Chondrocyte (in vitro differentiated cells): ENCODE data around the gene TCEAL1. TPM values are rescaled to one million over a fixed set of nuclear protein-coding genes. Genes with fewer than 3 reads are reported as not detected.

Experiments used
- DNase-seq: peaks from one replicate; pipeline ENCODE4 v3.0.0; 2021; ENCODE audit warnings: mixed read lengths, low spot score
- H3K27ac Mint-ChIP-seq: one replicate; pipeline ENCODE4 v1.8.0; 2021; ENCODE audit warnings: mild to moderate bottlenecking, moderate library complexity, mixed read lengths; ENCODE audit not compliant: unreplicated experiment
- H3K27me3 Mint-ChIP-seq: 2 replicates; pipeline ENCODE4 v1.8.0; 2021; ENCODE audit warnings: low read depth, mixed read lengths
- H3K36me3 Mint-ChIP-seq: 2 replicates; pipeline ENCODE4 v1.8.0; 2021; ENCODE audit warnings: low read depth, mixed read lengths
- H3K4me1 Mint-ChIP-seq: 2 replicates; pipeline ENCODE4 v1.8.0; 2021; ENCODE audit warnings: low read depth, mild to moderate bottlenecking, mixed read lengths
- H3K4me3 Mint-ChIP-seq: one replicate; pipeline ENCODE4 v1.8.0; 2021; ENCODE audit warnings: mild to moderate bottlenecking, moderate library complexity, mixed read lengths; ENCODE audit not compliant: unreplicated experiment
- H3K9me3 Mint-ChIP-seq: 2 replicates; pipeline ENCODE4 v1.8.0; 2021; ENCODE audit warnings: low read depth, mixed read lengths
- total RNA-seq: library from RNA; stranded (reverse); gene quantifications from 3 replicates; pipeline ENCODE4 v1.2.1, GENCODE V29; 2021
- TF ChIP-seq, protein P1 (sequence below): fragments of 200-600 bp; sonication (generic); IDR thresholded peaks from 2 replicates; pipeline ENCODE4 v1.5.0; 2021; ENCODE audit warnings: antibody characterized with exemption, mild to moderate bottlenecking, moderate library complexity

TCEAL1 gene
- total RNA-seq, 1 donor from 2014 or later: 27.7 TPM

DNA sequence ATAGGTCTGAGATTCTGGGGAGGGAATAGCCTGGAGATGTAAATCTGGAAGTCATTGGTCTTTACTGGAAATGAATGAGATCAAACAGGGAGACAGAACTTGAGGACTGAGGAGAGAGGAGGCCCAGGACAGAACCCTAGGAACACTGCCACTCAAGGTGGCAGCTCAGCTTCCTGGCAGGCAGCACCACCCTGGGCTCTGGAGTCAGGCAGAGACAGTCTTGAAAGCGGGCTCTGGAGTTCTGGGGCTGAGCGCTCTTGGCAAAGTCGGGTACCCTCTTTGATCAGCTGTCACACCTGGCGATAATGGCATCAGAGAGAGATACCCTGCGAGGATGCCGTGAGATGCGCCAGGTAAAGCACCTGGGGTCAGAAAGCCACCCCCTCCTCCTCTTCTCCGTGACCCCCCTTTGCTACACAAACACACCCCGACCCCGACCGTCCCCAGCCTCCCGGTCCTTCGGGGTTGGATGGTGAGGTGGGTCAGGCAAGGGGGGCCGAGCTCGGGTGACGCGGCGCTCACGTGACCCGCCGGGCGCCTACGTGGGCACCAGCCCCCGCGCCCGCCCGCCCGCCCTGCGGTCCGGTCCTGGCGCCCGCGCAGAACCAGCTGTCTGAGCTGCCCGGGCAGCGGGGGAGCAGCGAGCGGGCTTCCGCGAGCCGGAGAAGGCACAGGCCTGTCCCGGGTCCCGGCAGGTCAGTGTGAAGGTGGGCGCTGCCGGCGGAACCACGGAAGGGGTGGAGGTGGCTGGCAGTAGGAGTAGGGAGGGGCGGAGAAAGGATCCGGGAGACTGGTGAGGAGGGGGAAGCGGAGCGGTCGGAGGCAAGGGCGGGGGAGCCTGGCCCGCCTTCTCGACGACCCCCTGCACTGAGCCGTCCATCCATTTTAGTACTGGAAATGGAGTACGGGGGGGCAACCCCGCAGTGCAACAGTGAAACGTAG lies 21.1 kb upstream of the TCEAL1 start, which contains the start of gene TCEAL3:
Gene TCEAL3, plus strand, starts transcription at position 600 of the 942 bp plus-strand sequence. CDS start 1,102 bp downstream, outside the sequence.
- DNase-seq: no peak
- H3K4me1 Mint-ChIP-seq: peaks cover 18% of the 10 kb centered on the region
- TF ChIP-seq, protein P1, sequence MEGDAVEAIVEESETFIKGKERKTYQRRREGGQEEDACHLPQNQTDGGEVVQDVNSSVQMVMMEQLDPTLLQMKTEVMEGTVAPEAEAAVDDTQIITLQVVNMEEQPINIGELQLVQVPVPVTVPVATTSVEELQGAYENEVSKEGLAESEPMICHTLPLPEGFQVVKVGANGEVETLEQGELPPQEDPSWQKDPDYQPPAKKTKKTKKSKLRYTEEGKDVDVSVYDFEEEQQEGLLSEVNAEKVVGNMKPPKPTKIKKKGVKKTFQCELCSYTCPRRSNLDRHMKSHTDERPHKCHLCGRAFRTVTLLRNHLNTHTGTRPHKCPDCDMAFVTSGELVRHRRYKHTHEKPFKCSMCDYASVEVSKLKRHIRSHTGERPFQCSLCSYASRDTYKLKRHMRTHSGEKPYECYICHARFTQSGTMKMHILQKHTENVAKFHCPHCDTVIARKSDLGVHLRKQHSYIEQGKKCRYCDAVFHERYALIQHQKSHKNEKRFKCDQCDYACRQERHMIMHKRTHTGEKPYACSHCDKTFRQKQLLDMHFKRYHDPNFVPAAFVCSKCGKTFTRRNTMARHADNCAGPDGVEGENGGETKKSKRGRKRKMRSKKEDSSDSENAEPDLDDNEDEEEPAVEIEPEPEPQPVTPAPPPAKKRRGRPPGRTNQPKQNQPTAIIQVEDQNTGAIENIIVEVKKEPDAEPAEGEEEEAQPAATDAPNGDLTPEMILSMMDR: no peak
- H3K9me3 Mint-ChIP-seq: peaks cover 4% of the 10 kb centered on the region
- H3K27me3 Mint-ChIP-seq: no peaks in the 10 kb centered on the region
- H3K36me3 Mint-ChIP-seq: peaks cover 2% of the 10 kb centered on the region
- peak within 1 kb of the TSS; percentile 93 for H3K27ac Mint-ChIP-seq
- H3K4me3 Mint-ChIP-seq: peak within 1 kb of the TSS; percentile 83

DNA sequence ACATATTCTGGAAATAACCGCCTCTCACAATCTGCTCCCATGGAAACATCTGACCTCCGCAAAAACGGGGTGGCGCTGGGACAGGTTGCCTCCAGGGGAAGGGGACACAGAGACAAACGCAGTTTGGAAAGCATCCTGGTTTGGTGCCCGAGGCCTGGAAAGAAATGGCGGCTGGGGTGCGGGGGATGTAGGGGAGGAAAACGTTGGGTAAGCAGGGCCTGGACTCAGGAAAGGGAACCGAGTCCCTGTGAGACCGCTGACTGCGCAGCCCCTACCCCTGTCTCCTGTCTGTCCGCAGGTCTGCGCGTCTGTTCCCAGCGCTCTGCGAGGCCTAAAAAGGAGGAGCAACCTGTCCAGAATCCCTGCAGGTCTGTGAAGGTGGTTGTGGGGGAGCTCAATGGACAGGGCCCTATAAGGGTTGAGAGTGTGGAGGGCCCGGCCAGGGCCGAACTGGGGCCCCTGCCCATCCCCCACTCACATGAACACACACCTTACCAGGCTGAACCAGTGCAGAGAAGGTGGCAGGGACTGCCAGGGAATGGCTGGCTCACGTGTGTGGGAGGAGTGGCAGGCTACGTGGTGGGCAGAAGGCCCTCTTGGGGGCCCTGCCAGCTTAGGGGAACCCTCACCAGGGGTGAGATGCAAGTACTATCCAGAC lies 20.3 kb upstream of the TCEAL1 start:
- TF ChIP-seq, protein P1: no peak
- Mint-ChIP-seq H3K4me1 (peaks cover 18% of the 10 kb centered on the region), H3K27ac (peak overlapping the region; percentile 93), H3K27me3 (no peaks in the 10 kb centered on the region), H3K36me3 (peaks cover 2% of the 10 kb centered on the region), H3K4me3 (peak overlapping the region; percentile 83), H3K9me3 (peaks cover 4% of the 10 kb centered on the region)
- no peak for DNase-seq

DNA sequence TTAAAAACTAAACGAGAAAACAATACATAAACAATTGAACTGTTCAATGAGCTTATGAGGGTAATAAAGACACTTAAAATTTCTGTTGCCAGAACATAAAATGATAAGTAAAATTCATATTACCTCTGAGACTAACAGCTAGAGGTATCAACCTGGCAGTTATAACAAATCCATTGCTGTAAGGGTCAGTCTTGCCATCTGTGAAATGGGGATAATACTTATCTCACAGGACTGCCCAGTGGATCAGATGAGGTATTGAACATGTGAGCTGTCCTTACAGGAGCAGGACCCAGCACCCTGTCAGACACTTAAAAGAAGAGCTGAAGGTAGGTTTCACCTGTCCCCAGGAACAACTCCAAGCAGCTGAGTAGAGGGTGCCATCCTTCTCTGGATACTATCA lies 18.5 kb upstream of the TCEAL1 start:
- Mint-ChIP-seq H3K4me3 (no peak overlapping the region), H3K36me3 (peaks cover 2% of the 10 kb centered on the region), H3K9me3 (peaks cover 4% of the 10 kb centered on the region), H3K27me3 (no peaks in the 10 kb centered on the region), H3K4me1 (peaks cover 27% of the 10 kb centered on the region), H3K27ac (peak overlapping the region; percentile 19)
- no peak for DNase-seq
- TF ChIP-seq, protein P1: no peak

DNA sequence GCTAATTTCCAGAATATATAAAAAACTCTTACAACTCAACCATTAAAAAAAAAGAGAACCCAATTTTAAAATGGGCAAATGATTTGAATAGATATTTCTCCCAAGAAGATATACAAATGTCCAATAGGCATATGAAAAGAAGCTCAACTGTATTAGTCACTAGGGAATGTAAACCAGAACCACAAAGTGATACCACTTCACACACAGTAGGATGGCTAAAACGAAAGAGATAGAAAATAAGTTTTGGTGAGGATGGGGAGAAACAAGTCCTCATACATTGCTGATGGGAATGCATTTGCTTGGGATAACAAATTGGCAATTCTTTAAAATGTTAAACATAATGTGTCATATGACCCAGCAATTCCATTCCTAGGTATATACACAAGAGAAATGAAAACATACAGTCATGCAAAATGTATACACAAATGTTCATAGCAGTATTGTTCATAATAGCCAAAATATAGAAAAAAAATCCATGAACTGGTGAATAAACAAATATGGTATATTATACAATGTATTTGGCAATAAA lies 15.3 kb upstream of the TCEAL1 start:
- TF ChIP-seq, protein P1: no peak
- Mint-ChIP-seq H3K36me3 (peaks cover 2% of the 10 kb centered on the region), H3K27ac (no peak overlapping the region), H3K27me3 (no peaks in the 10 kb centered on the region), H3K9me3 (peaks cover 3% of the 10 kb centered on the region), H3K4me1 (peaks cover 32% of the 10 kb centered on the region), H3K4me3 (no peak overlapping the region)
- no peak for DNase-seq

DNA sequence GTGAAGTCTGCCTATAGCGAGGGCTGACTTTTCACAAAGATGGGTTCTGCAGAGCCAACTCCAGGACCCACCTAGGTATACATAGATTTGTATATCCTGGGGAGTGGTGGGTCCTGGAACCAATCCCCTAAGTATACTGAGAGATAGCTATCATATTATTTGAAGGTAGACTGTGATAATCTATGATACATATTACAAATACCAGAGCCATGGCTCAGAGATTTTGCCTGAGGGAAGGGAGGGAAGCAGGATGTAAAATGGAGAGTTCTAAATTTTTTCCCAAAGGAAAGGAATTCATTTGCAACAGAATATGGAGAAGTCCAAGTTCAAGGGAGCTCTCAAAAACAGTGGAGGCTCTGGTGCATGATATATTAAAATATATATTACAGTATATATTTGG lies 13.8 kb upstream of the TCEAL1 start:
- peak overlapping the region; percentile 68 for H3K27ac Mint-ChIP-seq

More for the DNA sequence above, 13.8 kb upstream of the TCEAL1 start:
- DNase-seq: no peak
- peaks cover 5% of the 10 kb centered on the region for H3K9me3 Mint-ChIP-seq
- no peaks in the 10 kb centered on the region for H3K27me3 Mint-ChIP-seq
- TF ChIP-seq, protein P1: no peak
- no peaks in the 10 kb centered on the region for H3K36me3 Mint-ChIP-seq
- H3K4me3 Mint-ChIP-seq: no peak overlapping the region
- peaks cover 22% of the 10 kb centered on the region for H3K4me1 Mint-ChIP-seq
